GM12878 (cell line): ENCODE measurements around the gene GRIP2.

Source experiments
- BHLHE40 ChIP-seq, 2 experiments: fragments of 450-650 bp in 1 of 2; IDR thresholded peaks; 2 replicates each; pipeline ENCODE4 v1.6.1; 2011 to 2017; ENCODE audit warnings: low read depth in 2 of 2, borderline replicate concordance in 1 of 2, improper control_type of control experiment in 1 of 2, low read length in 1 of 2, mild to moderate bottlenecking in 1 of 2
- CTCF ChIP-seq, 3 experiments: IDR thresholded peaks in 2 of 3; conservative IDR thresholded peaks in 1 of 3; 2 replicates each; pipeline ENCODE4 v1.5.1; 2011; ENCODE audit warnings: low read depth in 3 of 3, low read length in 3 of 3, mild to moderate bottlenecking in 3 of 3, control low read depth in 2 of 3, moderate library complexity in 2 of 3, inconsistent platforms in 1 of 3, mixed read lengths in 1 of 3; ENCODE audit not compliant: control insufficient read depth in 2 of 3, insufficient read depth in 1 of 3; ENCODE audit errors: extremely low read depth in 1 of 3
- POLR2A ChIP-seq: IDR thresholded peaks from 2 replicates; pipeline ENCODE4 v1.6.1; 2011; ENCODE audit warnings: low read depth, mild to moderate bottlenecking, low read length
- POLR2AphosphoS5 ChIP-seq: IDR thresholded peaks from 2 replicates; pipeline ENCODE4 v1.6.1; 2011; ENCODE audit warnings: mild to moderate bottlenecking, low read length, inconsistent platforms

GRCh38 chr3:14560110-14560509 is 20.0 kb upstream of the GRIP2 start:
- TF ChIP-seq POLR2A: no peak
- no peak for TF ChIP-seq CTCF (IDR thresholded peaks at IDR 0.05 in 2 of 3, conservative IDR thresholded peaks at IDR 0.05 in 1 of 3; ENCODE audit: control insufficient read depth in 2 of 3, extremely low read depth in 1 of 3, insufficient read depth in 1 of 3, low read depth in 3 of 3, low read length in 3 of 3)
- no peak for TF ChIP-seq BHLHE40 (IDR thresholded peaks at IDR 0.05; ENCODE audit: borderline replicate concordance in 1 of 2, low read depth in 2 of 2, low read length in 1 of 2)
- no peak for TF ChIP-seq POLR2AphosphoS5
